ENCODE data around the gene RNLS. TPM values are rescaled to one million over a fixed set of nuclear protein-coding genes. Genes with fewer than 3 reads are reported as not detected.
"Not testable (repeated sequence)": the region's sequence is repeated elsewhere in the genome, so short reads cannot be mapped to it uniquely, and the experiment has no call there.

Gene RNLS
- total RNA-seq, 1 donor from 2014 or later: 7.0 TPM

GRCh38 chr10:88489107-88489506 lies 94.0 kb downstream of the RNLS start:
- Mint-ChIP-seq H3K27ac (no peak overlapping the region), H3K27me3 (no peaks in the 10 kb centered on the region), H3K9me3 (peaks cover 4% of the 10 kb centered on the region), H3K4me1 (ENCODE audit: unreplicated experiment) (peaks cover 19% of the 10 kb centered on the region), H3K4me3 (no peak overlapping the region), H3K36me3 (no peaks in the 10 kb centered on the region)
- no peak for DNase-seq (ENCODE audit: extremely low spot score, unreplicated experiment)
- TF ChIP-seq CTCF (conservative IDR thresholded peaks at IDR 0.05): no peak

- not testable (repeated sequence) for H3K27me3 Mint-ChIP-seq; H3K4me3 Mint-ChIP-seq; H3K9me3 Mint-ChIP-seq; DNase-seq (ENCODE audit: extremely low spot score, unreplicated experiment); H3K36me3 Mint-ChIP-seq; H3K27ac Mint-ChIP-seq
- H3K4me1 Mint-ChIP-seq (ENCODE audit: unreplicated experiment): peaks cover 10% of the 10 kb centered on the region
These were observed 96.3 kb downstream of the RNLS start for GRCh38 chr10:88486816-88487215.

GRCh38 chr10:88482220-88482619 lies 100.9 kb downstream of the RNLS start:
- H3K4me1 Mint-ChIP-seq (ENCODE audit: unreplicated experiment): no peaks in the 10 kb centered on the region
- no peak for DNase-seq (ENCODE audit: extremely low spot score, unreplicated experiment)
- peaks cover 4% of the 10 kb centered on the region for H3K9me3 Mint-ChIP-seq
- no peak overlapping the region for H3K4me3 Mint-ChIP-seq
- H3K27ac Mint-ChIP-seq: no peak overlapping the region
- H3K27me3 Mint-ChIP-seq: no peaks in the 10 kb centered on the region
- no peak for TF ChIP-seq CTCF (conservative IDR thresholded peaks at IDR 0.05)
- no peaks in the 10 kb centered on the region for H3K36me3 Mint-ChIP-seq

GRCh38 chr10:88478256-88478655 lies 104.9 kb downstream of the RNLS start:
- Mint-ChIP-seq H3K4me3 (no peak overlapping the region), H3K9me3 (no peaks in the 10 kb centered on the region), H3K27ac (no peak overlapping the region), H3K4me1 (ENCODE audit: unreplicated experiment) (peaks cover 10% of the 10 kb centered on the region), H3K36me3 (no peaks in the 10 kb centered on the region), H3K27me3 (no peaks in the 10 kb centered on the region)
- no peak for TF ChIP-seq CTCF (conservative IDR thresholded peaks at IDR 0.05)
- no peak for DNase-seq (ENCODE audit: extremely low spot score, unreplicated experiment)

GRCh38 chr10:88477343-88478085 lies 105.6 kb downstream of the RNLS start:
- no peaks in the 10 kb centered on the region for H3K36me3 Mint-ChIP-seq
- peaks cover 10% of the 10 kb centered on the region for H3K4me1 Mint-ChIP-seq (ENCODE audit: unreplicated experiment)
- no peaks in the 10 kb centered on the region for H3K9me3 Mint-ChIP-seq
- no peak for DNase-seq (ENCODE audit: extremely low spot score, unreplicated experiment)
- no peak for TF ChIP-seq CTCF (conservative IDR thresholded peaks at IDR 0.05)
- no peaks in the 10 kb centered on the region for H3K27me3 Mint-ChIP-seq
- no peak overlapping the region for H3K4me3 Mint-ChIP-seq
- no peak overlapping the region for H3K27ac Mint-ChIP-seq

- Mint-ChIP-seq H3K4me1 (ENCODE audit: unreplicated experiment) (peaks cover 18% of the 10 kb centered on the region), H3K27me3 (no peaks in the 10 kb centered on the region), H3K4me3 (no peak overlapping the region), H3K36me3 (no peaks in the 10 kb centered on the region), H3K27ac (no peak overlapping the region), H3K9me3 (no peaks in the 10 kb centered on the region)
- no peak for DNase-seq (ENCODE audit: extremely low spot score, unreplicated experiment)
- TF ChIP-seq CTCF (conservative IDR thresholded peaks at IDR 0.05): no peak
These were observed 108.0 kb downstream of the RNLS start for GRCh38 chr10:88474884-88475844.

All from type B pancreatic cell (in vitro differentiated cells).